ENCODE data around the gene ATP5ME. TPM values are rescaled to one million over a fixed set of nuclear protein-coding genes. Genes with fewer than 3 reads are reported as not detected.

Gene ATP5ME
- total RNA-seq: 177 and 182 TPM in 2 replicates

DNA sequence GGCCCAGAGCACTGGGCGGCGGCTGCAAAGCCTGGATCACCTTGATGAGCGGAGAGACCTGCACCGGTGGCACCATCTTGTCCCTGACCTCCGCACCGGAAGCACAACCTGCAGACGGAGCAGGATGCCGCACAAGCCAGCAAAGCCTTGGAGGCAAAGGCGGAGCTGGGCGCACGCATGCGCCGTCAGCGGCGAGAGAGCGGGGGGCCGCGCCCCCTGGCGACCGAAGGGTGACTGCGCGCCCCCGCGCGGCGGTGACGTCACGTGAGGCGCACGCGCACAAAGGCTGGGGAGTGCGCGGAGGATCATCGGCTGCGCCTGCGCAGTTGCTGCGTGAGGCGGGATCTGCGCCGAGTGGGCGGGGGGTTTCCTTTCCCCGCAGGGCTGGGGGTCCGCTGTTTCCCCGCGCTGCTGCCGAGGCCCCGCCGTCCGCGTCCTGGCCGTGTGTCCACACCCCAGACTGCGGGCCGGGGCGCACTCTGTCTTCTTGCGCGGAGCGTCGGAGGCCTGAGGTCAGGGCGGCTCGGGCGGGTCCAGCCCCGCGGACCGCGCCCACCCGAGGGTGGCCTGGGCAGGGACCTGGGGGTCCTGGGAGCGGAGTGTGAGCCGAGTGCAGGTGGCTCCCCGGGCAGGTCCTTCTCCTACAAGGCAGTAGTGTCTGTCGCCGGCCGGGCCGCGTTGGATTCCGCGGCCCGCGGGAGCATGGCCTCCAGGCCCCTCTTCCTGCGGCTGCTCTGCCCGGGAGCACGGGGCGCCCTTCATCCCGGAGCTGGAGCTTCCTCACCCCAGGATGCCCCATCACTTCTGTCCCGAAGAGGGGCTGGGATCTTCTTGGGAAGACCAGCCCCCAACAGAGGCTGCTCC is at the start of gene ATP5ME, which contains the start of gene MYL5:
Gene ATP5ME (minus strand): TSS at position 105 of the 864 bp plus-strand sequence. CDS start 29 bp downstream, at position 76.
Gene MYL5 (plus strand): TSS at position 371 of the 864 bp plus-strand sequence. CDS start 3,485 bp downstream, outside the sequence.
- intact Hi-C loops (cut with micrococcal nuclease): loop anchor here (1.0 to 10.0 kb wide), 14 partner anchors 10 to 1860 kb away; partner anchors contain the start of genes DGKQ, FAM193A, PCGF3 and PIGG

- intact Hi-C loops (cut with micrococcal nuclease): no loop called here
Observed at GRCh38 chr4:722851-723360, 48.8 kb upstream of the ATP5ME start.

GRCh38 chr4:722169-722725 is 48.2 kb upstream of the ATP5ME start:
- intact Hi-C loops (cut with micrococcal nuclease): no loop called here

GRCh38 chr4:721261-722168 is 47.4 kb upstream of the ATP5ME start:
- intact Hi-C loops (cut with micrococcal nuclease): no loop called here

DNA sequence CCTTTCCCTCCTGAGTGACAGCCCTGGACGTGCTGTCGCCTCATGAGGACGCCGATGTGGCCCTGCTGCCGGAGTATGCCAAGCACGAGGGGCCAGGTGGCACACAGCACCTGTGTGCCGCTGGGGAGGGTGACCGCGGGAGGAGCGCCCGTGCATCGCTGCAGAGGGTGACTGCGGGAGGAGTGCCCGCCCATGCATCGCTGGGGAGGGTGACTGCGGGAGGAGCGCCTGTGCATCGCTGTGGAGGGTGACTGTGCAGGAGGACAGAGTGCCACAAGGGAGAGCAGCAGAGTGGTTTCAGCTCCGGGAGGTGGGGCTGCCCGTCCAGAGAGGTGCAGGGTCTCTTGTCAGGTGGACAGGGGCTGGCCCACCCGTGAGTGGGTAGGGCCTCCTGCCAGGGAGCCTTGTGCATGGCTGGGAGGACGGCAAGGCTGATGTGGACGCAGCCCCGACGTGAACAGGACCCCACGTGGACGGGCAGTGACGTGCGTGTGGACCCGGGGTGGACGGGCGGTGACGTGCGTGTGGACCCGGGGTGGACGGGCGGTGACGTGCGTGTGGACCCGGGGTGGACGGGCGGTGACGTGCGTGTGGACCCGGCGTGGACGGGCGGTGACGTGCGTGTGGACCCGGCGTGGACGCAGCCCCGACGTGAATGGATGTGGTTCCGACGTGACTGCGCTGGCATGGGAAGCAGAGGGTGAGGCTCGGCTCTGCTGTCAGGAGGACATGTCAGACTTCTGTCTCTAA is 46.2 kb upstream of the ATP5ME start:
- intact Hi-C loops (cut with micrococcal nuclease): no loop called here

DNA sequence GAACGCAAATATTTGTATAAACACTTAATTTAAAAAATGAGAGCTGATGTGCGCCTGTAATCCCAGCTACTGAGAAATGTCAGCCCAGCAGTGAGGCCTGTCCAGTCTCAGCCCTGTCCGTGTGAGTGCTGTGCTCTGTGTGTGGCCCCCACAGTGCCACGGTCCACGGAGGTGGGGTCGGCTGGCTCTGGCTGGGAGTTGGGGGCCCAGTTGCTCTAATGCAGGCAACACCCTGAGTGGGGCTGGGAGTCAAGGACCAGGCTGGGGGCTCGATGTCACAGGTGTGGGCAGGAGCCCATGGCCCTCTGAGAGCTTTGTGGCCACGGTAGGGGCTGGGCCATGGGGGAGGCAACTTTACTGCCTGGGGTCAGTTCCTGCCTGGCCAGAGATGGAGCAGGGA is 44.4 kb upstream of the ATP5ME start:
- intact Hi-C loops (cut with micrococcal nuclease): no loop called here

DNA sequence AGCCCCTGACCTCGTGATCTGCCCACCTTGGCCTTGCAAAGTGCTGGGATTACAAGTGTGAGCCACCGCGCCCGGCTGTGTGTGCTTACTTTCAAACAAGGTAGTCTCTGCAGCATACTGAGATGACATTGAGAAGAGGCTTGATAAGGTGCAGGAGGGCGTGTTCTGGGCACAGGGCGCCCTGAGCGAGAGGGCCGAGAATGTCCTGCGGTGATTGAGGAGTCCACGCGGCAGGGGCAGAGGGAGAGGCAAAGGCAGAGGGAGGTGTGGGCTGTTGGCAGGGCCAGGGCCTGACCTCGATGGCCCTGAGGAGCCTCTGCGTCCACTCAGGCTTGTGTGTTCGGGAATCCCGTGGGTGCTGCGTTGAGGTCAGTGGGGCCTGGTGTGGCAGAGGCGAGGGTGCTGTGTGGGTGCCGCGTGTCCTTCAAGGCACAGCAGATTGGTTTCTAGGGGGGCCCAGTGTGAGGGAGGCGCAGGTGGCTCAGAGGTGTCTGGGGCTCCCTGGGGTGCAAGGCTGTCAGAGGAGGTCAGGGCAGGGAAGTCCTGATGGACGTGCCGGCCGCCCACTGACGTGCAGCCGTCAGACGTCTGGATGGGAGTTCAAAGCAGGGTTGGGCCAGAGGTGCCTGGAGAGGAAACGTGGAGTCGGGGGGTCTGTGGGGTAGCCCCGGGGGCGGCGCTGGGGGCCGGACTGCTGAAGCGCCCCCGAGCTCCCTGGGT is 43.7 kb upstream of the ATP5ME start:
- intact Hi-C loops (cut with micrococcal nuclease): no loop called here

DNA sequence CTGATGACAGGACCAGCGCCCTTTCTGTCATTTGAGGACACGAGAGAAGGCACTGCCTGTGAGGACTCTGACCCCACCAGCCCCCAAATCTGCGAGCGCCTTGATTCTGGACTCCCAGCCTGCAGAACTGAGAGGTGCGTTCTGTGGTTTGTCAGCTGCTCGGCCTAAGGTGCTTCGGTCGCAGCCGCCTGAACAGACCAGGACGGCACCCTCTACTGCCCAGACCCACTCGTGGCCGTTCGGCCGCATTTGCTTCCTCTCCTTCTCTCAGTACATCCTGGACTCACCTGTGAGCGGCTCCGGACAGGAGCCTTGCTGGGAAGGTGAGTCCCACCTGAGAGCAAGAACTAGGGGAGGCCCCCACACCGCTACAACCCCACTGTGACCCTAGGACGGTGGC is 40.0 kb upstream of the ATP5ME start:
- intact Hi-C loops (cut with micrococcal nuclease): no loop called here

DNA sequence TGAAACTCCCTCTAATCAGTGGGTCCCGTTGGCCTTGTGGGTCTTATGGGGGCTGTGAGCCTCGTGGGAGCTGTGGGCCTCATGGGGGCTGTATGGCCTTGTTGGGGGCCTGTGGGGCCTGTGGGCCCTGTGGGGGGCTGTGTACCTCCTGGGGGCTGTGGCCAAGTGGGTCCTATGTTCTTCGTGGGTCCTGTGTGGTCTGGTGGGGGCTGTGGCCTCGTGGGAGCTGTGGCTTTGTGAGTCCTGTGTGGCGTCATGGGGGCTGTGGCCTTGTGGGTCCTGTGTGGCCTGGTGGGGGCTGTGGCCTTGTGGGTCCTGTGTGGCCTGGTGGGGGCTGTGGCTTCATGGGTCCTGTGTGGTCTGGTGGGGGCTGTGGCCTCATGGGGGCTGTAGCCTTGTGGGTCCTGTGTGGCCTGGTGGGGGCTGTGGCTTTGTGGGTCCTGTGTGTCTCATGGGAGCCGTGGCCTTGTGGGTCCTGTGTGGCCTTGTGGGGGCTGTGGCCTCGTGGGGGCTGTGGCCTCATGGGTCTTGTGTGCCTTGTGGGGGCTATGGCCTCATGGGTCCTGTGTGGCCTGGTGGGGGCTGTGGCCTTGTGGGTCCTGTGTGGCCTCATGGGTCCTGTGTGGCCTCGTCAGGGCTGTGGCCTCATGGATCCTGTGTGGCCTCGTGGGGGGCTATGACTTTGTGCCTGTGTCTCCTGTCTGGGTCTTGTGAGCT is 39.0 kb upstream of the ATP5ME start:
- intact Hi-C loops (cut with micrococcal nuclease): no loop called here

GRCh38 chr4:712093-712492 is 38.0 kb upstream of the ATP5ME start:
- intact Hi-C loops (cut with micrococcal nuclease): no loop called here

GRCh38 chr4:710916-711315 is 36.8 kb upstream of the ATP5ME start:
- intact Hi-C loops (cut with micrococcal nuclease): no loop called here

GRCh38 chr4:710116-710515 is 36.0 kb upstream of the ATP5ME start:
- intact Hi-C loops (cut with micrococcal nuclease): no loop called here

GRCh38 chr4:709348-709747 is 35.3 kb upstream of the ATP5ME start:
- intact Hi-C loops (cut with micrococcal nuclease): loop anchor here (5.0 kb wide), 1 partner anchor 587 kb away; the partner anchor contains the start of gene ZNF718

- intact Hi-C loops (cut with micrococcal nuclease): loop anchor here (5.0 kb wide), 1 partner anchor 586 kb away; the partner anchor contains the start of gene ZNF718
Observed at GRCh38 chr4:708631-708933, 34.5 kb upstream of the ATP5ME start.

DNA sequence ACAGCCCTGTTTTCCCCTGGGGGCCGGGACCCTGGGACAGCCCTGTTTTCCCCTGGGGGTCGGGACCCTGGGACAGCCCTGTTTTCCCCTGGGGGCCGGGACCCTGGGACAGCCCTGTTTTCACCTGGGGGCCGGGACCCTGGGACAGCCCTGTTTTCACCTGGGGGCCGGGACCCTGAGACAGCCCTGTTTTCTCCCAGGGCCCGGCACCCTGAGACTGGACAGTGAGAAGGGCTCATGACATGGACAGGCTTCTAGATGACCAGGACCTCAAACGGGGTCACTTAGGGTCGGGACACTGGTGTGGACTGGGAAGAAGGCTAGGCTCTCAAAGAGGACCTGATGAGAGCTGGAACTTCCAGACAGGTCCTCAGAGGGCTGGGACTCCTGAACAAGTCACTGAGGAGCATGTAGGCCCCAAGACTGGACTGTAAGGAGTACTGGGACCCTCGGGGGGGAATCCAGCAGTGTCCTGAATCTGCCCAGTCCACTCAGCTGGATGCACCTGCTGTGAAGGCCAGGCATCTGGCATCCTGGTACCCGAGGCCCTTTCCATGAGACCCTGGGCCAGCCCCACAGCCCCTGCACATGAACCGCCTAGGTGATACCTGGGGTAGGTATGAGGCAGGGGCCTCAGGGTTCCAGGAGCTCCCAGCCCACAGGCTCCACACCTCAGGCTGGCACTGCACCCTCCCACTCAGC is 34.0 kb upstream of the ATP5ME start:
- intact Hi-C loops (cut with micrococcal nuclease): loop anchor here (5.0 kb wide), 1 partner anchor 586 kb away; the partner anchor contains the start of gene ZNF718

GRCh38 chr4:706834-707598 is 32.9 kb upstream of the ATP5ME start:
- intact Hi-C loops (cut with micrococcal nuclease): loop anchor here (5.0 kb wide), 1 partner anchor 585 kb away; the partner anchor contains the start of gene ZNF718

DNA sequence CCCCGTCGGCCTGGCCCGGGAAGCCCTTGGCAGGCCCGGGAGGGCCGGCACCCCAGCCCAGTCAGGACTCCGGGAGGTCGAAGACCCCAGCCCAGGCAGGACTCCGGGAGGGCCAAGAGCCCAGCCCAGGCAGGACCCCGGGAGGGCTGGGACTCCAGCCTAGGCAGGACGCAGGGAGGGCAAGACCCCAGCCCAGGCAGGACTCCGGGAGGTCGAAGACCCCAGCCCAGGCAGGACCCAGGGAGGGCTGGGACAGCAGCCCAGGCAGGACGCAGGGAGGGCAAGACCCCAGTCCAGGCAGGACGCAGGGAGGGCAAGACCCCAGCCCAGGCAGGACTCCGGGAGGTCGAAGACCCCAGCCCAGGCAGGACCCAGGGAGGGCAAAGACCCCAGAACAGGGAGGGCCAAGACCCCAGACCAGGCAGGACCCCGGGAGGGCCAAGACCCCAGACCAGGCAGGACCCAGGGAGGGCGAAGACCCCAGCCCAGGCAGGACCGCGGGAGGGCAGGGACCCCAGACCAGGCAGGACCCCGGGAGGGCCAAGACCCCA is 32.1 kb upstream of the ATP5ME start:
- intact Hi-C loops (cut with micrococcal nuclease): loop anchor here (5.0 kb wide), 1 partner anchor 584 kb away; the partner anchor contains the start of gene ZNF718

Measured in T-helper 1 cell treated with Interleukin-12 subunit alpha and Interleukin-12 subunit beta and Interleukin-4 antibody, amounts not matched to agents 30 ng/mL and 1 ng/mL, for 36 hours (primary cell).